ENCODE measurements around the gene TNRC6B. TPM values are rescaled to one million over a fixed set of nuclear protein-coding genes. Genes with fewer than 3 reads are reported as not detected.
"Not testable (repeated sequence)": the region's sequence is repeated elsewhere in the genome, so short reads cannot be mapped to it uniquely, and the experiment has no call there.

TNRC6B gene
- total RNA-seq, 2 donors from 2014 or later, result 25.0 to 27.1 TPM

- H3K27ac ChIP-seq, result peak overlapping the region in 1 of 2 donors; percentile 57
- H3K4me3 ChIP-seq, result no peak overlapping the region
- H3K4me1 ChIP-seq, result peaks cover 0 to 89% of the 10 kb centered on the region in 2 donors
- H3K27me3 ChIP-seq, result no peaks in the 10 kb centered on the region
- no peaks in the 10 kb centered on the region for H3K36me3 ChIP-seq
- TF ChIP-seq CTCF (IDR thresholded peaks at IDR 0.05), result no peak
- no peaks in the 10 kb centered on the region for H3K9me3 ChIP-seq
- DNase-seq (ENCODE audit: low spot score), result no peak
Measured at GRCh38 chr22:40181323-40181722, 3.6 kb downstream of the TNRC6B start.

GRCh38 chr22:40182231-40182835 is 4.6 kb downstream of the TNRC6B start:
- no peak for DNase-seq (ENCODE audit: low spot score)
- Histone ChIP-seq H3K27me3 (no peaks in the 10 kb centered on the region), H3K36me3 (no peaks in the 10 kb centered on the region), H3K27ac (peak overlapping the region; percentile 6 to 57), H3K9me3 (no peaks in the 10 kb centered on the region), H3K4me3 (no peak overlapping the region), H3K4me1 (peaks cover 0 to 85% of the 10 kb centered on the region in 2 donors)
- no peak for TF ChIP-seq CTCF (IDR thresholded peaks at IDR 0.05)

- peak overlapping the region; percentile 6 to 57 for H3K27ac ChIP-seq
- H3K9me3 ChIP-seq, result no peaks in the 10 kb centered on the region
- no peak for TF ChIP-seq CTCF (IDR thresholded peaks at IDR 0.05)
- H3K36me3 ChIP-seq, result no peaks in the 10 kb centered on the region
- H3K4me3 ChIP-seq, result no peak overlapping the region
- DNase-seq (ENCODE audit: low spot score), result no peak
- H3K27me3 ChIP-seq, result no peaks in the 10 kb centered on the region
- peaks cover 0 to 90% of the 10 kb centered on the region in 2 donors for H3K4me1 ChIP-seq
Measured at GRCh38 chr22:40183029-40183581, 5.4 kb downstream of the TNRC6B start.

DNA sequence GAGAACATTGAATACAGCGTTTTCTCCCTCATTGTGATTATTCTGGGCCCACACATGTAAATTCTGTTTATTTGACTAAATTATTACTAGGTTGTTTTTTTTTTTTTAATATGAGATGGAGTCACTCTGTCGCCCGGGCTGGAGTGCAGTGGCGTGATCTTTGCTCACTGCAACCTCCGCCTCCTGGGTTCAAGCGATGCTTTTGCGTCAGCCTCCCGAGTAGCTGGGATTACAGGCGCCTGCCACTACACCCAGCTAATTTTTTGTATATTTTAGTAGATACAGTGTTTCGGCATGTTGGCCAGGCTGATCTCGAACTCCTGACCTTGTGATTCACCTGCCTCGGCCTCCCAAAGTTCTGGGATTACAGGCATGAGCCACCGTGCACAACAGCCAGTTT is 5.9 kb downstream of the TNRC6B start:
- H3K4me3 ChIP-seq; H3K27me3 ChIP-seq; H3K36me3 ChIP-seq; DNase-seq (ENCODE audit: low spot score); H3K9me3 ChIP-seq: not testable (repeated sequence)
- Histone ChIP-seq H3K27ac (peak overlapping the region; percentile 6 to 57), H3K4me1 (peaks cover 0 to 91% of the 10 kb centered on the region in 2 donors)

GRCh38 chr22:40187389-40187788 is 9.7 kb downstream of the TNRC6B start:
- Histone ChIP-seq H3K4me1 (peaks cover 0 to 81% of the 10 kb centered on the region in 2 donors), H3K27me3 (no peaks in the 10 kb centered on the region), H3K4me3 (no peak overlapping the region), H3K9me3 (no peaks in the 10 kb centered on the region), H3K36me3 (no peaks in the 10 kb centered on the region), H3K27ac (no peak overlapping the region)
- no peak for TF ChIP-seq CTCF (IDR thresholded peaks at IDR 0.05)
- DNase-seq (ENCODE audit: low spot score), result no peak

DNA sequence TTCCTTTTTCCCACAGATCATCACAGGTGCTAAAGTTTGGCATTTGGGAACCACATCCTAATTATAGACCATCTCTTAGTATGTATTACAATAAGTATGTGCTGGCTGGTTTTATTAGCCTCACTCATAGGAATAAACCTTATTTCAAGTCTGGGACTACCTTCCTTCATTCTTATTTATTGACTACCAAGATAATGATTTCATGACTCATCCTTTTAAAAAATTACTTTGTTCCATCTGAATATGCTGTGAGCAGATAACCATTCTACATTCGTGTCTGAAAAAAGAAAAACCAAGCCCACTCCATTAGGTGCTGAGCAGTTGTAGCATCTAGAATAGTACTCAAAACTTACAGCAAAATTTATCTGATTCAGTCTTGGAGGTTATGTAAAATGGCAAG is 12.3 kb downstream of the TNRC6B start:
- Histone ChIP-seq H3K4me1 (peaks cover 0 to 75% of the 10 kb centered on the region in 2 donors), H3K27ac (peak overlapping the region in 1 of 2 donors; percentile 52), H3K36me3 (no peaks in the 10 kb centered on the region), H3K27me3 (no peaks in the 10 kb centered on the region), H3K4me3 (no peak overlapping the region), H3K9me3 (no peaks in the 10 kb centered on the region)
- no peak for DNase-seq (ENCODE audit: low spot score)
- no peak for TF ChIP-seq CTCF (IDR thresholded peaks at IDR 0.05)
